GM18951 (cell line): ENCODE results near the gene C10orf105.

ENCODE experiments used
- POLR2A ChIP-seq: IDR thresholded peaks from 4 replicates; pipeline ENCODE4 v1.6.1; 2011; ENCODE audit warnings: mild to moderate bottlenecking; ENCODE audit not compliant: insufficient read length, insufficient read depth; ENCODE audit errors: extremely low read depth
- in situ Hi-C: fragments of 300-500 bp; cut with MboI; formaldehyde crosslinking; loops from one replicate; pipeline ENCODE4 v1.12.0; 2022; ENCODE audit warnings: low sequenced_read_pairs, mixed read lengths, inconsistent platforms; ENCODE audit not compliant: unreplicated experiment

The C10orf105 gene

GRCh38 chr10:71690094-71690720 is 29.4 kb downstream of the C10orf105 start:
- TF ChIP-seq POLR2A = no peak

GRCh38 chr10:71688256-71688655 is 31.3 kb downstream of the C10orf105 start:
- in situ Hi-C loops = no loop called here
- no peak for TF ChIP-seq POLR2A

More at GRCh38 chr10:71690094-71690720, 29.4 kb downstream of the C10orf105 start:
- in situ Hi-C loops = no loop called here

- TF ChIP-seq POLR2A = no peak
- in situ Hi-C loops = no loop called here
These were observed 32.1 kb downstream of the C10orf105 start for GRCh38 chr10:71687480-71687879.

- TF ChIP-seq POLR2A = no peak
- in situ Hi-C loops = no loop called here
These were observed 32.5 kb downstream of the C10orf105 start for GRCh38 chr10:71687077-71687476.

- in situ Hi-C loops = no loop called here
- TF ChIP-seq POLR2A = no peak
These were observed 33.9 kb downstream of the C10orf105 start for GRCh38 chr10:71685554-71686232.

- TF ChIP-seq POLR2A = no peak
- in situ Hi-C loops = no loop called here
These were observed 35.0 kb downstream of the C10orf105 start for GRCh38 chr10:71684356-71685173.

- in situ Hi-C loops = no loop called here
- no peak for TF ChIP-seq POLR2A
These were observed 36.3 kb downstream of the C10orf105 start for GRCh38 chr10:71683301-71683700.

- in situ Hi-C loops = no loop called here
- TF ChIP-seq POLR2A = no peak
These were observed 37.6 kb downstream of the C10orf105 start for GRCh38 chr10:71681977-71682376.

- TF ChIP-seq POLR2A = no peak
- in situ Hi-C loops = no loop called here
These were observed 40.2 kb downstream of the C10orf105 start for GRCh38 chr10:71679425-71679824.

GRCh38 chr10:71678057-71678805 is 41.3 kb downstream of the C10orf105 start:
- TF ChIP-seq POLR2A = no peak
- in situ Hi-C loops = no loop called here

GRCh38 chr10:71677261-71677660 is 42.3 kb downstream of the C10orf105 start:
- no peak for TF ChIP-seq POLR2A
- in situ Hi-C loops = no loop called here

GRCh38 chr10:71675295-71675970 is 44.1 kb downstream of the C10orf105 start:
- TF ChIP-seq POLR2A = no peak
- in situ Hi-C loops = no loop called here

- in situ Hi-C loops = no loop called here
- TF ChIP-seq POLR2A = no peak
These were observed 47.3 kb downstream of the C10orf105 start for GRCh38 chr10:71671994-71672946.
